NOMO-1 treated with dmso at 0.1 percent for 144 hours (cell line): ENCODE data around the gene SLC30A1.

Experiments
- DNase-seq: peaks from one replicate; lab custom pipeline; 2025; ENCODE audit not compliant: unreplicated experiment; lab: John Stamatoyannopoulos, UW

The SLC30A1 gene

DNA sequence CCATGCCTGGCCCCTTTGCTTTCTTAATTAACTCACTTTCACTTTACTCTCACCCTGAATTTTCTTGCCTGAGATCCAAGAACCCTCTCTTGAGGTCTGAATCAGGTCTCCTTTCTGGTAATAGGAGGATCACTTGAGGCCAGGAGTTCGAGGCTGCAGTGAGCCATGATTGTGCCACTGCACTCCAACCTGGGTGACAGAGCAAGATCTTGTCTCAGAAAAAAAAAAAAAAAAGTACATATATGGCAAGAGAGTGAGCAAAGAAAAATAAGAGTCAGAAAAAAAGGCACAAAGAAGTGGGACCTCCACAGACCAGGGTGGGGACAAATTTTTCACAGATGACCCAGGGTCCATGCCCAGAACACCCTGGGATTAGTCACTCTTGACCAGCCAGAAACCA lies 52.9 kb downstream of the SLC30A1 start:
- no peak for DNase-seq

DNA sequence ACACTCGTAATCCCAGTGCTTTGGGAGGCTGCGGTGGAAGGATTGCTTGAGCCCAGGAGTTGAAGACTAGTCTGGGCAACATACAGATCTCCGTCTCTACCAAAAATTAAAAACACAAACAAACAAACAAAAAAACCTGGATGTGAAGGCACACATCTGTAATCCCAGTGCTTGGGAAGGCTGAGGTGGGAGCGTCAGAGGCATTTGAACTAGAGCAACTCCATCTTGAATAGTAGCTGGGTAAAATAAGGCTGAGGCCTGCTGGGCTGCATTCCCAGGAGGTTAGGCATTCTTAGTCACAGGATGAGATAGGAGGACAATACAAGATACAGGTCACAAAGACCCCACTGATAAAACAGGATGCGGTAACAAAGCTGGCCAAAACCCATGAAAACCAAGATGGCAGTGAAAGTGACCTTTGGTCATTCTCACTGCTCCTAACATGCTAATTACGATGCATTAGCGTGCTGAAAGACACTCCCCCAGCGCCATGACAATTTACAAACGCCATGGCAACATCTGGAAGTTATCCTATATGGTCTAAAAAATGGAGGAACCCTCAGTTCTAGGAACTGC lies 53.8 kb downstream of the SLC30A1 start:
- no peak for DNase-seq

DNA sequence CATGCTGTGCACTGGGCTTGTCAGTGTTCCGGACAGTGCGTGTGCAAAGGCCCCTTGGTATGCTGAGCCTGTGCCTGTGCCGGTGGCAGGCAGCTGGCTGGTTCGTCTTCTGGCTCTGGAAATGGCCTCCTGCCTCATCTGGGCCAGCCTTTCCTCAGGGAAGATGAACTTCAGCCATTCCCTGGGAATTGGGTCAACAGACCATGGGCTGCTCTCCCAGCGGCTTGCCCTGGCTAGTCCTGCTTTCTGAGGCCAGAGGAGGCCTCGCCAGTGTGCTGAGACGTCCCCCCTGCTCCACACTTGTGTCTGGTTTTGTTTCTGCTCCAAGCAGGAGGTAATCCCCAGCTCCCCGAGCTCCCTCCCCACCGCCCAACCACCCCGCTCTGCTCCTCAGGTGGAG lies 54.4 kb downstream of the SLC30A1 start:
- no peak for DNase-seq

DNA sequence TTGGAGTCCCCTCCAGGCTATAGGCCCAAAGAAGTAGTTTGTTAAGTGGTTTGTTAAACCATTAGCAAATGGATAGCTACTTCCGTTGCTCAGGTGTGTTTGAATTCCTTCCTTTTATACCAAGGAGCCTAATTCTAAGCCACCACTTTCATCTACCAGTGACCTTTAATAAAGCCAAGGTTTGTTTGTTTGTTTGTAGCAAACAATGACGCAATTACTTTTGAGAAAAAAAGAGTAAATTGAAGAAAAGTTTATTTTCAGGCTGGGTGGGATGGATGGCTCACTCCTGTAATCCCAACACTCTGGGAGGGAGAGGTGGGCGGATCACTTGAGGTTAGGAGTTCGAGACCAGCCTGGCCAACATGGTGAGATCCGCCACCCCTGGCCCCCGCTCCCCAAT lies 56.2 kb downstream of the SLC30A1 start:
- DNase-seq, result no peak
